Measurements from ENCODE around the gene SFMBT2. TPM values are rescaled to one million over a fixed set of nuclear protein-coding genes. Genes with fewer than 3 reads are reported as not detected.

Gene SFMBT2
- total RNA-seq, 1 donor from 2014 or later = 52.0 TPM

GRCh38 chr10:7111561-7111960 is 299.3 kb downstream of the SFMBT2 start:
- intact Hi-C loops (cut with micrococcal nuclease) = no loop called here

- intact Hi-C loops (cut with micrococcal nuclease) = no loop called here
Measured at GRCh38 chr10:7111089-7111488, 299.7 kb downstream of the SFMBT2 start.
